Stimulated activated CD4-positive, alpha-beta T cell treated with anti-CD3 and anti-CD28 coated beads, Interleukin-15, amount 100 ng/mL, for 48 hours (primary cell): ENCODE measurements around the gene UGT2A3.
"Not testable (repeated sequence)": the region's sequence is repeated elsewhere in the genome, so short reads cannot be mapped to it uniquely, and the experiment has no call there.

Source experiments
- DNase-seq, 2 donors: peaks; one replicate each; pipeline ENCODE4 v3.0.0-alpha.2; 2020; ENCODE audit warnings: low read depth in 2 of 2

The UGT2A3 gene

DNA sequence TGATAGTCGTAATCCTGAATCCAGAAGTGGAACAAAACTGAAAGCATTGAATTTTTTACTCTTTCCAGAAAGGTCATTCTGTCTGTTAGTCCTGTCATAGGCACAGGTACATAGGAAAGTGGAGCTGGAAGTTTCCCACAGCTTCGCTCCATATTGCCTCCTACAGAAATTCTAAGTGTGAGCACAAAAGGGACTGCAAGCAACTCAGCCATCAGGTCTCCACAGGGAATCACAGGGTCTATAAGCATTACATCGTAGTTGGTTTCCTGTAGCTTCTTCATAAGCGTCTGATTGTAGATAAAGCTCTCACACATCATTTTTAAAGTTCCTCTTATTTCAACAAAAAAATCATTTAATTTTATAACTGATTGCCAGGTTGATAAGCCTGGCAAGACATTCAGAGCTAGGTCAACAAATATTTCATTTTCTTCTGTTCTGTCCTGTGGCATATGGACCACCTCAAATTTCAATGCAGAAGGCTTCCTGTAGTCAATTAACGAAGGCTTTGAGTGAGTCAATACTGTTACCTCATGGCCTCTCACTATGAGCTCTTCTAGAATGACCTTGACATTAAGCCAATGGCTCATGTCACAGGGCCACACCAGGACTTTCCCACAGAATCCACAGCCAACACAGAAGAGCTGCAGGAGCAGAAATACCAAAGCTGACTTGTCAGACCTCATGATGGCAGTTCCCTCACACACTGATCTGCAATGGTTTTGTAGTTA lies at the start of gene UGT2A3:
Gene UGT2A3 (minus strand): TSS at position 727 of the 728 bp plus-strand sequence. CDS start 44 bp downstream, at position 683.
- no peak for DNase-seq

DNA sequence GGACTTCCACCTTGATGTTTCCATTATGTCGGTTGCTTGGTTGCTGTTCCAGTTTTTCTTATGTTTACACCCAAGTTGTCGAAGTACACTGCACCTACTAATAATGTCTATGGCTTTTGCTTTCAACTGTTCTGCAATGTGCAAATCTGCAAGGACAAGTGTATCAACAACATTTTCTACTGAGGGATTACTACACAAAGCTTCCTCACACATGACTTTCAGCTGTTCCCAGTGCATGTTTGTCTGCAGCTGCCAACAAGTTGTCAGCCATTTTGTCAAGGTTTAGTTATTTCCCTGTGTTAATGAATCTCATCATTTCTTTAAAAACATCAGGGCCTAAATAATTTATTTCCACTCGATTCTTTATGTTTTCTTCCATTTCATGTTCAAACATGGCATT lies 45.4 kb upstream of the UGT2A3 start:
- DNase-seq = no peak

DNA sequence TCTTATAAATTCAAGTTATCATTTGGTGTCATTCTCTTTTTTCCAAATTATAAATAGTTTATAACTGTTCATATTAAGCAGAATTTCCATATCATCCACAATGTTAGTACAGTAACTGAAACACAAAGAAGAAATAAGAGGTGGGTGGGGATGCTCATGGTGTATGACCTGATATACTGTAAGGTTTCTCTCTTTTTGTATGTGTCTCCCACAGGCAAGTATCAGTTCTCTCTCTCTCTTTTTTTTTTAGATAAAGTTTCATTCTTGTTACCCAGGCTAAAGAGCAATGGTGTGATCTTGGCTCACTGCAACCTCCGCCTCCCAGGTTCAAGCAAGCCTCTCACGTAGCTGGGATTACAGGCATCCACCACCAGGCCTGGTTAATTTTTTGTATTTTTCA lies 43.7 kb upstream of the UGT2A3 start:
- DNase-seq = no peak

DNA sequence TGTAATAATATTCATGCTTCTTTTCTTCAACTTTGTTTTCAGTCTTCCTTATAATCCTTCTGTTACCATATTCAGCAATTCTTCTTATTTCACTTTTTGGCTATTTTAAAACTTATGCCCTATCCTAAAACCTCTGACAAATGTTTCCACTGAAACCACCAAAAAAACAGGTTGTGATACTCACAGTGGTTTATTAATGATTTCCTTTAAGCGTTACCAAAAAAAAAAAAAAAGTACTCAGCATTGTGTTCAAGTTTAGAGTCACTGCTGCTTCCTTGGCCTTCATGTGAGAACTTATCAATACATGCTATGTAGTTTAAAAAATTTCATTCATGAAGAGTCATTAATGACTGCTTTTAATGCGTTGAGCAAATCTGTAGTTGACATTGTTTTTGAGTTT lies 35.4 kb upstream of the UGT2A3 start:
- no peak for DNase-seq

DNA sequence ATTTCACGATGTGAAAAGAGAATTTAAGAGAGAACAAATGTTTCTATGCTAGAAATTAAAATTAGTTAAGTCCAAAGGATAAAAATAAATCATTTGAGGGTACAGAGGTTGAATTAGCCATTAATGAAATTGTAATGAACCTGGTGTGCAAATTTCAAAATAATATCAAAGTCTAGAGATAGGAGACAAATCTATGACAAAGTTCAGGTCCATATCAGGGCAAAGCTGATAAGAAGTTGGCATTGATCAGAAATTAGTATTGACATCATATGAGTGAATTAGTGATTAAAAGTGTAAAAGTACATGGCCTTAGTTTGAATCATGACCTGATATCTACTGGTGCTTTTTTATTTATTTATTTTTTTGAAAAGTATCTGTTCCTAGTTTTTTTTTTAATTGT lies 33.8 kb upstream of the UGT2A3 start:
- no peak for DNase-seq

DNA sequence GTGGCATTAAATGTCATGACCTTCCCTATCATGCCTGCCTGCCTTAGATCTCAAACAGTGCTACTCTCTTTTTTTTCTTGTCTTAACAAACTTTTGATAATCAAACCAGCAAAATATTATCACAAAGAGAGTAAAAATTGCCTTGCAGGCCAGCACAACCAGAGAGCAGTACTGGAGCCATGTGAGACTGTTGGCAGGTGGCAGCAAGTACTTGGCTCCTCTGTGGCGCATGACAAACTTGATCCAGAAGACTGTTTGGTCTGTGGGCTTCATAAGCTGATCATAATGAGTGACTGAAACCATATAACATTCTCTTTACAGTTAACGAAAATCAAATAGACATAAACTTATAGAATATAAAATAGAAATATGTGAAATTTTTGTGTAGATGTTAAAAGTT lies 33.3 kb upstream of the UGT2A3 start:
- no peak for DNase-seq

DNA sequence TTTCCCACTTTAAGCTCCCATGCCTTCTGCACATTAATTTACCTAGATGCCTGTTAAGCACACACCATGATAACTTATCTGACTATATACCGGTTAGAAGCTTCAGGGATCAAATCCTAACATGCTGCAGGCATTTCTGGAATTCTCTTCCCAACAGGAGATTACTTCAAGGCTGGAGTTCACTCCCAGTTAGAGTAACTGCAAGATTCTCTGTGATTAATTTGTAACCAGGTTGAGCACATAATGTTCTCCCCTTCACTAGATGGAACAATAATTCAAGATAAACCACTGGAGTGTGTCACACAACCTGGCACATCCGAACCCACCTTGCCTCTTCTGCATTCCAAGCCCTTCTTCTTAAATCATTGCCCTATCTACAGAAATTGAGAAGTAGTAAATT lies 11.8 kb upstream of the UGT2A3 start:
- no peak for DNase-seq

DNA sequence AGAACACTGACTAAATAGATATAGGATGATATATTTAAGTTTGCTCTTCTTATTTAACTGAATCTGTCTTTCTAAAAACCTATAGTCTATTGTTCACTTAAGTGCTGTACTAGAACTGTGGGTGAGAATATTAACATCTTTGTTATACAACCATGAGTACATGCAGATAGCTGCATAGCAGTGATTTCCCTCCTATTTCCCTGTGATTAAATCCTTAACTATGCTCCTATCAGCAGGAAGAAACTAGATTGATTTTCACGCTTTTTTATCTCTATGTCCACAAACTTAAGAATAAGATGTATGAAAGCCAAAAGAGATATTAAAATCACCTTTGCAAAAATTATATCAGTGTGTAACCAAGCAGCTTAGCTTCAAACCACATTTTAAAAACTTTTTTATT lies 11.3 kb upstream of the UGT2A3 start:
- no peak for DNase-seq

DNA sequence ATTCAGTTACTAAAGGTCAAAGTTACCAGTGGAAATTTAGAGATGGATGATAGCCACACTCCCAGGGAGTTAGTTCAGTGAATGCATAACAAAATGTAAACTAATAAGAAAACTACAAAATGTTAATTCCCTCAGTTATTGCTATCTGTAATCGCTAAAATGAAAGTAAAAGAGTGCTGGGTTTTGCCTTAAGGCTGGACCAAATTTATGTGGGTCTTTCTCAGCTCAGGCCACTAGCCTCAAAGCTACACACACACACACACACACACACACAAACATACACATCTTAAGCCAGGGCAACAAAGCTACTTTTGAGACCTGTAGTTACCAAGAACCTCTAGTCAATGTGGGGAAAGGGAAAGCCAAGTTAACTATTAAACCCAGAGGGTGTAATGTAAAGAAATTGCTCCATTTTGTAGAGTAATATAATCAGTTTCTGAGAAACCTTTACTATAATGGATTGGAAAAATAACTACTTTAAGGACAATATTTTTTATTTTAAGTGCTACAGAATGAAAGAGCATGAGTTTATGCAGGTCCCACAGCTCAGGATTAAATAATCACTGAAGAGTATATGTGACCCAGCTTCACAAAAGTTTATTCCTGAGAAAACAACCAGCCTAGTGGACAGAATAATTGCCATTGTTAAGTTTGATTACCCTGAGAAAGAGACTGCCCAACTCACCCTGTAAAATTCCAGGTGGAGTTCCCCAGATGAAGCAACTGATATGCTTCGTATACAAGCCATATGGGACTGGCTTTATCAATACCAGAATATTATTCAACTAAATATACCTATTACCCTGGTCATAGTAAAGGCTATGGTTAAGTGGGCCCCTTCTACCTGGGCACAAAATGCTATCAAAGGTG lies 8.9 kb upstream of the UGT2A3 start:
- no peak for DNase-seq

DNA sequence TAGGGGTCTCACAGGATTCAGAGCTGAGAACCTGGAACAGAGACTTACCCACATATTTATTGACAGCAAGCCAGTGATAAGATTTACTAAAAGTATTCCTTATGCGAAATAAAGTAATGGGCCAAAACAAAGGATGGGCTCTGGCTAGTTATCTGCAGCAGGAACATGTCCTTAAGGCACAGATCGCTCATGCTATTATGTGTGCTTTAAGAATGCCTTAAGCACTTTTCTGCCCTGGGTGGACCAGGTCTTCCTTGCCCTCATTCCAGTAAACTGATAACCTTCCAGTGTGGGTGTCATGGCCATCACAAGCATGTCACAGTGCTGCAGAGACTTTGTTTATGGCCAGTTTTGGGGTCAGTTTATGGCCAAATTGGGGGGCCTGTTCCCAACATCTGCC lies 7.5 kb upstream of the UGT2A3 start:
- not testable (repeated sequence) for DNase-seq

DNA sequence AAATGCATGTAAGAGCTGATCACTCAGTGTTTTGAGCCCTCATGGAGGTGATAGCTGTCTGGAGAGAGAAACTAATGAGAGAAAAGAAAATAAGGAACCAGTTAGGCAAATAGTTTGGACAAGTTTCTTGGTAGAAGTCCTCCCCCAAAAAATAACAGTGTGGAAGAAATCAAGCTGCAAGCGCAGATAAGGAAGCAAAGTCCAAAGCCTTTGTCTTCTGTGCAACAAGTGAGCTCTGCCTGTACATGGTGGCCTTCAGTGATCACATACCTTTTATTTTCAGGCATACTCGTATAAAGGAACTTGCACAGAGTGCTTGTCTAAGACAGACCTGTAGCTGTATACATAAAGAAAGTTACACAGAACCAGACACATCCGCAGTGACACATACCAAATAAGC lies 2.5 kb upstream of the UGT2A3 start:
- no peak for DNase-seq

DNA sequence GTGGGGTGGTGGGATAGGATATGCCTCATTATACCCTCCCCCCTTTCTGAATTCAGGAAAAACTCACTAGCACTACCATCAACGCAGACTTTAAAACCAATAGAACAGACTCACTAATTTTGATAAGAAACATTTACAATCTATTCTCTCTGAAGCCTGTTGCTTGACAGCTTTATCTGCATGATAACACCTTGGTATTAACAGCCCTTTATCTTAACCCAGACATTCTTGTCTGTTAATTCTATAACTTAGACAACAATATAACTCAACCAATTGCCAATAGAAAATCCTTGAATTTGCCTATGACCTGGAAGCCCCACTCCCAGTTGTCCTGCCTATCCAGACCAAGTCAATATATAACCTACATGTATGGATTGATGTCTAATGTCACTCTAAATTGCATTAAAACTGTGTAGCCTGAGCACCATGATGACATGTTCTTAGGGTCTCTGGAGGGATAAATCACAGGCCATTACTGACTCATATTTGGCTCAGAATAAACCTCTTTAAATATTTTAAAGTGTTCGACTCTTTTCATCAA lies 1.5 kb upstream of the UGT2A3 start:
- DNase-seq = no peak

DNA sequence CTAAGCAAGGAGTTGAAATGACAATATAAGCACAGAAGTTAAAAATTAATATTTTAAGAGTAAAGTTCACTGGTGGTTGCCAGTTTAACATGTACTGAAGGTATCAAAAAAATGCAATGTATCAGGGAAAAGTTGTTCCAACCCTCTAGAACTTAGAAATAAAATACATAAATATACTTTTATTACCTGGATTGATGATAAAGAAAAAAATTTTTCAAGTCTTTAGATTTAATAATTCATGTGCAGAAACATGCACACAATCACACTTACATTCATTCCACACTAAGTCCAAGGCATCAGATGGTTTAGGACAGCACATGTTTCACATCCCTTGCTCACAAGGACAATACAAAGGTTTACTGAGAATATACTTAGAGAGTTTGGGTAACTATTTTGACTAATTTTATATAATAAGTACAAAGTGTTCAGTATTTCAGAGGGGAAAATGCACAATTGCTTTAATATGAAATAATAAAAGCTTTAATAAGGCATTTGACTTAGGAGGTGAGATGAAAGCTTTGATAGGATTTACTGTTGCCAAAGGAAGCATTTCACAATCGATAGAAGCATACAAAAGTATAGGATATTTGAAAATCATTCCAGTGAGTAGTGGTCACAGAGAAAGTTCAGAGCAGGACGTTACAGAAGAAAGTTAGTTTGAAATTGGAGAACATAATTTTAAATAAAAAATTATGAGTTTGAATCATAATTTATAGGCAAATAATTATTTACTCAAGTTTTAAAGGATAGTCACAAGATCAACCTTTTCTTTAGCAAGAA lies 392 bp upstream of the UGT2A3 start:
- no peak for DNase-seq

DNA sequence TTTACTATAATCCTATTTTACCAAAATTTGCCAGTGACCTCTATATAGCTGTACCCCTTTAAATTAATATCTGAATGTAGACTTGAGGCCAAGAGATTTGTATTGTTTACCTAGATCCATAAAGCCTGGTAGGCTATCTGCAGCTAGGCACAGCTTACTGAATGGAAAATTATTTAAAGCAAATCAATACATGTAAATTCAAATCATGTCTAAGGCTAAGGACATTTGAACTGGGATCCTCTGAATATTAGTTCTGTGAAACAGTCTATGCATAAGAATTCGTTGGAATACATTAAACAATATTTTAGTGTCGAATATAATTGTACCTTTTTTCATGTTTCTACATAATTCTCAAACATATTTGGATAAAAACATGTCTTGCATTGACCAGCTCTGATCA lies 1.6 kb downstream of the UGT2A3 start:
- no peak for DNase-seq

DNA sequence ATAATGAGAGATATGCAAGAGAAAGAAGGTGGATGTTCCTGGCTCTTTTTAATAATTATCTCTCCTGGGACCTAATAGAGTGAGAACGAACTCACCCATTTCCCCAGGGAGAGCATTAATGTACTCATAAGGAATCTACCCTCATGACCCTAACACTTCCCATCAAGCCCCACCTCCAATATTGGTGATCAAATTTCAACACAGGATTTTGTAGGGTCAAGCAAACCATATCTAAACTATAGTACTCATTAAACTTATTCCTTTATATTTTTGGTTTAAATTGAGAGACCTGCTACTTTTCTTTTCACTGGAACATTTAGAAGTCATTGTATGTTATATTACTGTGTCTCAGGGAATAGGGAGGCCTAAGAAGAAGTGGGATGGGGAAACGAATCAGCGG lies 2.6 kb downstream of the UGT2A3 start:
- no peak for DNase-seq

DNA sequence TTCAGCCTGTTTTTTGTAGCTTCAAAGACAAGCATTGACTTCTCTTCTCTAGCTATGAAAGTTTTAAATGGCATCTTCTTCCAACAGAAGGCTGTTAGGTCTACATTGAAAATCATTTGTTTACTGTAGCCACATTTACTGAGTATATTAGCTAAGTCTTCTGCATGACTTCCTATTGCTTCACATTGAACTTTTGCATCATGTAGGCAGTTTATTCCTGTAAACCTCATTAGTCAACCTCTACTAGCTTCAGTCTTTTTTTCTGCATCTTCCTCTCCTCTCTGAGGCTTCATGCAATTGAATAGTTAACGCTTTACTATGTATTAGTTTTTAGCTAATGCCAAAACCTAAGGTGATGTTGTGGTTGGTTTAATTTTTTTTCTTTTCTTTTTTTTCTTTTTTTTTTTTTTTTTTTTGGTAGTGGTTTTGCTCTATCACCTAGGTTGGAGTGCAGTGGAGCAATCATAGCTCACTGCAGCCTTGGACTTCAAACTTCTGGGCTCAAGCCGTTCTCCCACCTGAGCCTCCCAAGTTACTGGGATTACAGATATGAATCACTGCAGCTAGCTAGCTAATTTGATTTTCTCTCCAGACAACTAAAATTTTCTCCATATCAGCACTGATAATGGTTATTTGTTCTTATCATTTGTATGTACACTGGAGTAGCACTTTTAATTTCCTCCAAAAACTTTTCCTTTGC lies 3.4 kb downstream of the UGT2A3 start:
- no peak for DNase-seq

DNA sequence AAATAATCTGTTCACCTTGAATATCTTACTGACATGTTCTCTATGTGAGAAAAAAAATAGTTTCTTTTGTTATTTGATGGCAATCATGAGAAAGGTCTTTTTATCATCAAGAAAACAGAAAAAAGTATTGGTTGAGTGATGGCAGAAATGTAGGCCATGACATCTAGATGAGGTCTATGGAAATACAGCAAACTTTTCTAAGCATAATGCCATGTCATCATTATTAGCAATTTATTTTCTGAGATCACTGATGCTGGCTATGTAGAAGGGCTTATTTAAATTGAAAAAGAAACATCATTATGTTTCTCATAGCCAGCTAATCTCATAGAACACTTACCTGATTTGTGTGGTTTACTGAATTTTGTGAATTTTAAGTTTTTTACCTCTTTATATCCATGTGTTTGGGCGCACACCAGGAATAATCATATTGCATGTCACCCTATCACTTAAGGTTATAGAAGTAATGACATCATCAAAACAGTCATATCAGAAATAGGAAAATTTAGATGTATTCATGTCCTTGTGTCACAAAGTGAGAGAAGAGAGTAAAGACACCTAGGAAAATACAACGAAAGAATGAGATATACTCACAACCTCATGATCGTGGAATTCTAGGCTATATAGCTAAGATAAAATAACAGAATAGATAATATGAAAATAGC lies 22.4 kb downstream of the UGT2A3 start:
- DNase-seq = no peak

DNA sequence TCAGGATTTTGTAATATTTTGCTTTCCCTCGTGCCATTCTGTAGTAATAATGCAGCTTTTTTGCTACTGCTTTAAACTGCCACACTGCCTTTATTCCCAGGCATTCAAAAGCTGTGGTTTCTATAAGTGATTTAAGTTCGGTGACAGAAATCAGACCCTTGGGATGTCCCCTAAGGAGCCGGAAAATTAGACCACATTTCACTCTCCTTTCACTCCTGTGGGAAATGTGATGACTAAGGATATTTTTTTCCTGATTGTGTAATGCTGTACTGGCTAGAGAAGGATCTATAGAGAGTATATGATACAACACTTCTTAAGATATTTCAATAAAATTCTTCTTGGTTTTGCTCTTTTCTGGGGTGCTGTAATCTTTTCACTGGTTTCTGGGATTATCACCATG lies 24.4 kb downstream of the UGT2A3 start:
- no peak for DNase-seq

DNA sequence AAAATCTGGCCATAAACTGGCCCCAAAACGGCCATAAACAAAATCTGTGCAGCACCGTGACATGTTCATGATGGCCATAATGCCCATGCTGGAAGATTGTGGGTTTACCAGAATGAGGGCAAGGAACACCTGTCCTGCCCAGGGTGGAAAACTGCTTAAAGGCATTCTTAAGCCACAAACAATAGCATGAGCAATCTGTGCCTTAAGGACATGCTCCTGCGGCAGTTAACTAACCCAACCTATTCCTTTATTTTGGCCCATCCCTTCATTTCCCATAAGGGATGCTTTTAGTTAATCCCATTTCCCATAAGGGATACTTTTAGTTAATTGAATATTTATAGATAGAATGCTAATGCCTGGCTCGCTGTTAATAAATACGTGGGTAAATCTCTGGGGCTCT lies 29.4 kb downstream of the UGT2A3 start:
- not testable (repeated sequence) for DNase-seq

DNA sequence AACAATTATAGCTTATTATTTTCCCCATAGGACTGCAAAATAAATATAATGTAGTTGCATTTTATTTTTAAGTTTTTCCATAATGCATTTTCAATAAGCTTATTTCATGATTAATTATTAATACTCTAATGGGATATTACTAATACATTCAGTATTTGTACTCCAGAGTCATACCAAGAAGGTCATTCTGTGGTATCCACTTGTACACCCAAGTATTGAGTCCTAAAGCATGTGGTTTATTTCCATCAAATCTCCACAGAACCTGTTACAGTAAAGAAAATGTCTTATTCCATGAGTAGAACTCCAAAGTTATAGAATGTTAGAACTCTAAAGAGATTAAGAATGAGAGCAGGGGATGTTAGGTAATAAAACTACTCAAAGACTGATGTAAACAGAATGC lies 30.6 kb downstream of the UGT2A3 start:
- no peak for DNase-seq

DNA sequence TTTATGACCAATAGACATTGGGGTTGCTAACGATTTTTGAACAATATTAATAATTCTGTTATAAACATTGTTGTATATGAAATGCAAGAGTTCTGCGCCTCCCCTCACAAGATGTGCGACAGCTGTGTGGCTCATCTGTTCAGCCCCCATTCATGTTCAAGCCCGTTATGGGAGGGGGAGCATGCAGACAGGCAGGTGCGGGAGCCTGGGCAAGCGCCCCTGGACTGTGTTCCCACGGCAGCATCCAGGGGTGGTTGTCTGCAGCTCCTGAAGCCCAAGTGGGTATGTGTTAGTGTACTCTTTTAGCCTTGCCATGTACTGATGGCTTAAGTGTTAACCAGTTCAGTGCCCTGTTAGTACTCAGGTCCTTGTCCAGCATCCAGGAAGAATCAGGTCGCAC lies 34.6 kb downstream of the UGT2A3 start:
- DNase-seq = no peak
